ENCODE data around the gene SNX21.
A peak's percentile ranks its signal among the peaks of the same experiment; 100 is the strongest.

SNX21 gene

GRCh38 chr20:45841407-45842129 is 8.0 kb downstream of the SNX21 start:
- peaks cover 72% of the 10 kb centered on the region for H3K36me3 ChIP-seq
- TF ChIP-seq CTCF (IDR thresholded peaks at IDR 0.05) = no peak
- H3K4me3 ChIP-seq (ENCODE audit: low read depth in 1 of 2, low read length in 1 of 2) = no peak overlapping the region
- H3K27ac ChIP-seq = peak overlapping the region; percentile 54
- H3K9me3 ChIP-seq = no peaks in the 10 kb centered on the region
- H3K4me1 ChIP-seq (ENCODE audit: control insufficient read depth in 1 of 2, insufficient read depth in 1 of 2, low read depth in 1 of 2, low read length in 1 of 2) = no peaks in the 10 kb centered on the region
- H3K27me3 ChIP-seq = no peaks in the 10 kb centered on the region

GRCh38 chr20:45842169-45842812 is 8.7 kb downstream of the SNX21 start:
- H3K4me3 ChIP-seq (ENCODE audit: low read depth in 1 of 2, low read length in 1 of 2) = no peak overlapping the region
- peak overlapping the region; percentile 54 for H3K27ac ChIP-seq
- no peaks in the 10 kb centered on the region for H3K4me1 ChIP-seq (ENCODE audit: control insufficient read depth in 1 of 2, insufficient read depth in 1 of 2, low read depth in 1 of 2, low read length in 1 of 2)
- H3K27me3 ChIP-seq = no peaks in the 10 kb centered on the region
- no peak for TF ChIP-seq CTCF (IDR thresholded peaks at IDR 0.05)
- peaks cover 79% of the 10 kb centered on the region for H3K36me3 ChIP-seq
- no peaks in the 10 kb centered on the region for H3K9me3 ChIP-seq

GRCh38 chr20:45843506-45843905 is 9.9 kb downstream of the SNX21 start:
- Histone ChIP-seq H3K27me3 (no peaks in the 10 kb centered on the region), H3K36me3 (peaks cover 87% of the 10 kb centered on the region), H3K4me3 (ENCODE audit: low read depth in 1 of 2, low read length in 1 of 2) (no peak overlapping the region), H3K9me3 (no peaks in the 10 kb centered on the region), H3K27ac (no peak overlapping the region), H3K4me1 (ENCODE audit: control insufficient read depth in 1 of 2, insufficient read depth in 1 of 2, low read depth in 1 of 2, low read length in 1 of 2) (no peaks in the 10 kb centered on the region)
- no peak for TF ChIP-seq CTCF (IDR thresholded peaks at IDR 0.05)

- no peak for TF ChIP-seq CTCF (IDR thresholded peaks at IDR 0.05)
- Histone ChIP-seq H3K27me3 (no peaks in the 10 kb centered on the region), H3K27ac (no peak overlapping the region), H3K9me3 (no peaks in the 10 kb centered on the region), H3K4me1 (ENCODE audit: control insufficient read depth in 1 of 2, insufficient read depth in 1 of 2, low read depth in 1 of 2, low read length in 1 of 2) (no peaks in the 10 kb centered on the region), H3K4me3 (ENCODE audit: low read depth in 1 of 2, low read length in 1 of 2) (no peak overlapping the region), H3K36me3 (peaks cover 99% of the 10 kb centered on the region)
Measured at GRCh38 chr20:45845452-45845851, 11.9 kb downstream of the SNX21 start.

GRCh38 chr20:45848421-45848820 is 14.8 kb downstream of the SNX21 start:
- no peaks in the 10 kb centered on the region for H3K9me3 ChIP-seq
- no peak for TF ChIP-seq CTCF (IDR thresholded peaks at IDR 0.05)
- H3K4me3 ChIP-seq (ENCODE audit: low read depth in 1 of 2, low read length in 1 of 2) = no peak overlapping the region
- no peaks in the 10 kb centered on the region for H3K27me3 ChIP-seq
- H3K36me3 ChIP-seq = peaks cover 99% of the 10 kb centered on the region
- no peaks in the 10 kb centered on the region for H3K4me1 ChIP-seq (ENCODE audit: control insufficient read depth in 1 of 2, insufficient read depth in 1 of 2, low read depth in 1 of 2, low read length in 1 of 2)
- H3K27ac ChIP-seq = no peak overlapping the region

Data from neutrophil (primary cell).